SHP77 (cell line): ENCODE measurements around the gene PARP12.
A peak's percentile ranks its signal among the peaks of the same experiment; 100 is the strongest.

Experiments
- DNase-seq, 2 experiments: peaks; one replicate each; lab custom pipeline; 2025; lab: John Stamatoyannopoulos, UW

PARP12 gene

GRCh38 chr7:140035400-140036223, 27.1 kb downstream of the PARP12 start:
- no peak for DNase-seq

- no peak for DNase-seq
Measured at GRCh38 chr7:140034421-140034820, 28.3 kb downstream of the PARP12 start.

- no peak for DNase-seq
Measured at GRCh38 chr7:140033779-140034363, 28.9 kb downstream of the PARP12 start.

- DNase-seq: no peak
Measured at GRCh38 chr7:140033036-140033435, 29.7 kb downstream of the PARP12 start.

- DNase-seq: no peak
Measured at GRCh38 chr7:140031364-140031763, 31.4 kb downstream of the PARP12 start.

- DNase-seq: no peak
Measured at GRCh38 chr7:140029072-140029471, 33.7 kb downstream of the PARP12 start.

- DNase-seq: no peak
Measured at GRCh38 chr7:140028311-140028710, 34.4 kb downstream of the PARP12 start.

- DNase-seq: peak; percentile 38 to 72
Measured at GRCh38 chr7:140027858-140028257, 34.9 kb downstream of the PARP12 start.

- no peak for DNase-seq
Measured at GRCh38 chr7:140026935-140027334, 35.8 kb downstream of the PARP12 start.

GRCh38 chr7:140025814-140026433, 36.8 kb downstream of the PARP12 start:
- DNase-seq: no peak

- DNase-seq: no peak
Measured at GRCh38 chr7:140025241-140025640, 37.5 kb downstream of the PARP12 start.

- DNase-seq: no peak
Measured at GRCh38 chr7:140024585-140024984, 38.2 kb downstream of the PARP12 start.

- DNase-seq: no peak
Measured at GRCh38 chr7:140023728-140024127, 39.0 kb downstream of the PARP12 start.

GRCh38 chr7:140022582-140023211, 40.1 kb downstream of the PARP12 start:
- DNase-seq: peak; percentile 25 to 36

- DNase-seq: no peak
Measured at GRCh38 chr7:140021603-140022002, 41.1 kb downstream of the PARP12 start.

GRCh38 chr7:140019606-140020005, 43.1 kb downstream of the PARP12 start:
- no peak for DNase-seq

- no peak for DNase-seq
Measured at GRCh38 chr7:140019172-140019571, 43.6 kb downstream of the PARP12 start.

- DNase-seq: no peak
Measured at GRCh38 chr7:140018125-140019043, 44.4 kb downstream of the PARP12 start.

- no peak for DNase-seq
Measured at GRCh38 chr7:140017543-140017942, 45.2 kb downstream of the PARP12 start.

GRCh38 chr7:140017034-140017433, 45.7 kb downstream of the PARP12 start:
- DNase-seq: no peak

- DNase-seq: no peak
Measured at GRCh38 chr7:140016540-140016939, 46.2 kb downstream of the PARP12 start.
